ENCODE measurements around the gene PLAAT4.

GRCh38 chr11:63494975-63495374, 41.6 kb upstream of the PLAAT4 start:
- TF ChIP-seq EZH2 (IDR thresholded peaks at IDR 0.05; ENCODE audit: insufficient read depth, poor library complexity, severe bottlenecking) (no peak), EZH2phosphoT487 (IDR thresholded peaks at IDR 0.05; ENCODE audit: insufficient read depth, low read depth) (no peak)
